Measurements from ENCODE around the gene NTM.

DNA sequence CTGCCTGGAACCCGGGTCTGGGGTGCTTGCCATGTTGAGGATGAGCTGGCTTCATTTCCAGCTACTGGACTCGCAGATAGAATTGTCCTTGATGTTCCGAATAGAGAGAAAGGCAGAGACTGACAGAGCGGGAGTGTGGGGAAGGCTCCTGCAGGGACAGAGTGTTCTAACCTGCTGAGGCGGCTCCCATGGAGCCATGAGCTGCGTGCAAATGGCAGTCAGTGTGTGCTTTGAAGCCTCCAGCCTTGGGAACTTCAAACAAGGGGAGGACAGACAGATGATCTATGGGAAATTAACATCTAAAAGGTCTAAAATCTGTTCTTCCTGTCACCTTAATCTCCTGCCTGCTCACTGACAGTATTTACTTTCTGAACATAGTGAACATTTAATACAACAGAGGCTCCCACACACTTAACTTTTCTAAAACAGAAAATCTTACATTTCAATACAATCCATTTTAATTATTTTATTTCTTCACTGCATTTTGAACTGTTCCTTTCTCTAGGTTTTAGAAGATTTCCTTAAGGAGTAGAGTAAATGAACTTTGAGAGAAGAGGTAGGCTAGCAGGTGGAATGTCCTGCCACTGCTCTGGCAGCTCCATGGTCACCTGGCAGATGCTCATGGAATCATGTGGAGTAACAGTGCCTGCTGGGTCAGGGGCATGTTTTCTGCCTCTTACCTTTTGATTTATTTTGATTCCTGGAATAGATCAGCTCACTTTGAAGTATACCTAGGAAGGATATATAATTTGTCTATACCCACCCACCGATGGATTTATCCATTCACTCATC lies 481.7 kb downstream of the NTM start:
- TF ChIP-seq POLR2AphosphoS5 (IDR thresholded peaks at IDR 0.05; ENCODE audit: low read depth) (no peak), SPI1 (IDR thresholded peaks at IDR 0.05; ENCODE audit: borderline replicate concordance, low read depth) (no peak), GABPA (IDR thresholded peaks at IDR 0.05; ENCODE audit: low read depth) (no peak)
- TF ChIP-seq, protein P1, sequence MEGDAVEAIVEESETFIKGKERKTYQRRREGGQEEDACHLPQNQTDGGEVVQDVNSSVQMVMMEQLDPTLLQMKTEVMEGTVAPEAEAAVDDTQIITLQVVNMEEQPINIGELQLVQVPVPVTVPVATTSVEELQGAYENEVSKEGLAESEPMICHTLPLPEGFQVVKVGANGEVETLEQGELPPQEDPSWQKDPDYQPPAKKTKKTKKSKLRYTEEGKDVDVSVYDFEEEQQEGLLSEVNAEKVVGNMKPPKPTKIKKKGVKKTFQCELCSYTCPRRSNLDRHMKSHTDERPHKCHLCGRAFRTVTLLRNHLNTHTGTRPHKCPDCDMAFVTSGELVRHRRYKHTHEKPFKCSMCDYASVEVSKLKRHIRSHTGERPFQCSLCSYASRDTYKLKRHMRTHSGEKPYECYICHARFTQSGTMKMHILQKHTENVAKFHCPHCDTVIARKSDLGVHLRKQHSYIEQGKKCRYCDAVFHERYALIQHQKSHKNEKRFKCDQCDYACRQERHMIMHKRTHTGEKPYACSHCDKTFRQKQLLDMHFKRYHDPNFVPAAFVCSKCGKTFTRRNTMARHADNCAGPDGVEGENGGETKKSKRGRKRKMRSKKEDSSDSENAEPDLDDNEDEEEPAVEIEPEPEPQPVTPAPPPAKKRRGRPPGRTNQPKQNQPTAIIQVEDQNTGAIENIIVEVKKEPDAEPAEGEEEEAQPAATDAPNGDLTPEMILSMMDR (IDR thresholded peaks at IDR 0.05; ENCODE audit: insufficient read depth, low read length): no peak
